ENCODE data around the gene FAM181A.

The FAM181A gene

GRCh38 chr14:93929048-93929535 lies 1.9 kb downstream of the FAM181A start:
- no peak for DNase-seq

GRCh38 chr14:93929657-93930056 lies 2.5 kb downstream of the FAM181A start:
- DNase-seq: no peak

- DNase-seq: no peak
Measured at GRCh38 chr14:93930296-93930988, 3.3 kb downstream of the FAM181A start.

GRCh38 chr14:93930989-93931307 lies 3.8 kb downstream of the FAM181A start:
- no peak for DNase-seq

GRCh38 chr14:93932642-93933041 lies 5.5 kb downstream of the FAM181A start:
- no peak for DNase-seq

GRCh38 chr14:93935213-93935612 lies 8.1 kb downstream of the FAM181A start:
- DNase-seq: no peak

GRCh38 chr14:93936245-93936644 lies 9.1 kb downstream of the FAM181A start:
- no peak for DNase-seq

- no peak for DNase-seq
Measured at GRCh38 chr14:93936926-93937325, 9.8 kb downstream of the FAM181A start.

- DNase-seq: no peak
Measured at GRCh38 chr14:93937519-93937918, 10.4 kb downstream of the FAM181A start.

GRCh38 chr14:93938751-93939303 lies 11.7 kb downstream of the FAM181A start:
- DNase-seq: no peak

- DNase-seq: peak; percentile 73
Measured at GRCh38 chr14:93939304-93940229, 12.4 kb downstream of the FAM181A start.

- no peak for DNase-seq
Measured at GRCh38 chr14:93940437-93940836, 13.3 kb downstream of the FAM181A start.

GRCh38 chr14:93941293-93941910 lies 14.3 kb downstream of the FAM181A start:
- no peak for DNase-seq

GRCh38 chr14:93943052-93943451 lies 15.9 kb downstream of the FAM181A start:
- no peak for DNase-seq

GRCh38 chr14:93943930-93944329 lies 16.8 kb downstream of the FAM181A start:
- no peak for DNase-seq

- no peak for DNase-seq
Measured at GRCh38 chr14:93944348-93945069, 17.4 kb downstream of the FAM181A start.

- DNase-seq: no peak
Measured at GRCh38 chr14:93945070-93945399, 17.9 kb downstream of the FAM181A start.

- DNase-seq: no peak
Measured at GRCh38 chr14:93946104-93946503, 19.0 kb downstream of the FAM181A start.

GRCh38 chr14:93946541-93947090 lies 19.5 kb downstream of the FAM181A start:
- no peak for DNase-seq

GRCh38 chr14:93947282-93947681 lies 20.1 kb downstream of the FAM181A start:
- DNase-seq: no peak

- no peak for DNase-seq
Measured at GRCh38 chr14:93949511-93950075, 22.4 kb downstream of the FAM181A start.
